KMS-11 (cell line): ENCODE results near the gene TAF11L6.
"Not testable (repeated sequence)": the region's sequence is repeated elsewhere in the genome, so short reads cannot be mapped to it uniquely, and the experiment has no call there.

Experiments
- H2AFZ ChIP-seq: fragments of 200-600 bp; sonication (generic); 2 replicates; pipeline ENCODE4 v1.6.1; 2016; ENCODE audit warnings: antibody characterized with exemption, mixed run types, low read depth
- H3K27ac ChIP-seq: fragments of 200-600 bp; sonication (generic); 2 replicates; pipeline ENCODE4 v1.6.1; 2016; ENCODE audit warnings: mild to moderate bottlenecking, mixed run types
- H3K27me3 ChIP-seq: fragments of 200-600 bp; sonication (generic); 2 replicates; pipeline ENCODE4 v1.6.1; 2017; ENCODE audit warnings: mild to moderate bottlenecking, low read depth, mixed run types, moderate library complexity; ENCODE audit not compliant: insufficient read depth
- H3K36me3 ChIP-seq: fragments of 200-600 bp; sonication (generic); 2 replicates; pipeline ENCODE4 v1.6.1; 2017; ENCODE audit warnings: mild to moderate bottlenecking, mixed run types; ENCODE audit not compliant: insufficient read depth
- H3K4me1 ChIP-seq: fragments of 200-600 bp; sonication (generic); 2 replicates; pipeline ENCODE4 v1.6.1; 2016; ENCODE audit warnings: mild to moderate bottlenecking, low read depth, mixed run types; ENCODE audit not compliant: poor library complexity, severe bottlenecking
- H3K4me2 ChIP-seq: fragments of 200-600 bp; sonication (generic); 2 replicates; pipeline ENCODE4 v1.7.0; 2016; ENCODE audit warnings: mild to moderate bottlenecking, mixed run types
- H3K4me3 ChIP-seq: fragments of 200-600 bp; sonication (generic); IDR thresholded peaks from 2 replicates; pipeline ENCODE4 v1.6.1; 2017; ENCODE audit warnings: low read depth, low read length, mixed read lengths; ENCODE audit not compliant: insufficient read depth
- H3K79me2 ChIP-seq: fragments of 200-600 bp; sonication (generic); 2 replicates; pipeline ENCODE4 v1.6.1; 2016; ENCODE audit warnings: low read depth, mixed run types; ENCODE audit not compliant: insufficient read depth
- H3K9ac ChIP-seq: fragments of 200-600 bp; sonication (generic); 2 replicates; pipeline ENCODE4 v1.6.1; 2016; ENCODE audit warnings: mild to moderate bottlenecking, mixed run types
- H4K20me1 ChIP-seq: fragments of 200-600 bp; sonication (generic); 2 replicates; pipeline ENCODE4 v1.6.1; 2016; ENCODE audit warnings: mild to moderate bottlenecking, mixed run types; ENCODE audit not compliant: insufficient read depth
- TF ChIP-seq, protein P1 (sequence below): fragments of 200-600 bp; sonication (generic); conservative IDR thresholded peaks from 2 replicates; pipeline ENCODE4 v1.6.1; 2017; ENCODE audit warnings: low read depth, mild to moderate bottlenecking, antibody characterized with exemption, low read length, moderate library complexity, mixed read lengths

Gene TAF11L6

DNA sequence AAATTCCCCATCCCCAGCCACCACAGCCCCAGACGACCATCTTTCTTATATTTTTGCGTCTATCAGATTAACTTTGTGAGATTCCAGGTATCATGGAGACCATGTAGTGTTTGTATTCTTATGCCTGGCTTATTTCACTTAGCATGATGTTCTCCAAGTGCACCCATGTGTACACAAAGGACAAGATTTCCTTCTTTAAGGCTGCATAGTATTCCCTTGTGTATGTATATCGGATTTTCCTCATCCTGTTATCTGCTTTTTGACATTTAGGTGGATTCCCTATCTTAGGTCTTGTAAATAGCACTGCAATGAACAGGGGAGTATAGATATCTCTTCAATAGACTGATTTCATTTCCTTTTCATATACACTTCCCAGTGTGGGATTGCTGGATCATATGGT, 35.7 kb upstream of the TAF11L6 start:
- Histone ChIP-seq H3K4me1 (no peaks in the 10 kb centered on the region), H3K79me2 (no peaks in the 10 kb centered on the region), H3K27me3 (no peaks in the 10 kb centered on the region), H3K4me2 (no peak overlapping the region), H3K4me3 (no peak overlapping the region), H4K20me1 (no peaks in the 10 kb centered on the region), H3K27ac (no peak overlapping the region), H2AFZ (no peak overlapping the region), H3K9ac (no peak overlapping the region), H3K36me3 (no peaks in the 10 kb centered on the region)
- TF ChIP-seq, protein P1, sequence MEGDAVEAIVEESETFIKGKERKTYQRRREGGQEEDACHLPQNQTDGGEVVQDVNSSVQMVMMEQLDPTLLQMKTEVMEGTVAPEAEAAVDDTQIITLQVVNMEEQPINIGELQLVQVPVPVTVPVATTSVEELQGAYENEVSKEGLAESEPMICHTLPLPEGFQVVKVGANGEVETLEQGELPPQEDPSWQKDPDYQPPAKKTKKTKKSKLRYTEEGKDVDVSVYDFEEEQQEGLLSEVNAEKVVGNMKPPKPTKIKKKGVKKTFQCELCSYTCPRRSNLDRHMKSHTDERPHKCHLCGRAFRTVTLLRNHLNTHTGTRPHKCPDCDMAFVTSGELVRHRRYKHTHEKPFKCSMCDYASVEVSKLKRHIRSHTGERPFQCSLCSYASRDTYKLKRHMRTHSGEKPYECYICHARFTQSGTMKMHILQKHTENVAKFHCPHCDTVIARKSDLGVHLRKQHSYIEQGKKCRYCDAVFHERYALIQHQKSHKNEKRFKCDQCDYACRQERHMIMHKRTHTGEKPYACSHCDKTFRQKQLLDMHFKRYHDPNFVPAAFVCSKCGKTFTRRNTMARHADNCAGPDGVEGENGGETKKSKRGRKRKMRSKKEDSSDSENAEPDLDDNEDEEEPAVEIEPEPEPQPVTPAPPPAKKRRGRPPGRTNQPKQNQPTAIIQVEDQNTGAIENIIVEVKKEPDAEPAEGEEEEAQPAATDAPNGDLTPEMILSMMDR: no peak

DNA sequence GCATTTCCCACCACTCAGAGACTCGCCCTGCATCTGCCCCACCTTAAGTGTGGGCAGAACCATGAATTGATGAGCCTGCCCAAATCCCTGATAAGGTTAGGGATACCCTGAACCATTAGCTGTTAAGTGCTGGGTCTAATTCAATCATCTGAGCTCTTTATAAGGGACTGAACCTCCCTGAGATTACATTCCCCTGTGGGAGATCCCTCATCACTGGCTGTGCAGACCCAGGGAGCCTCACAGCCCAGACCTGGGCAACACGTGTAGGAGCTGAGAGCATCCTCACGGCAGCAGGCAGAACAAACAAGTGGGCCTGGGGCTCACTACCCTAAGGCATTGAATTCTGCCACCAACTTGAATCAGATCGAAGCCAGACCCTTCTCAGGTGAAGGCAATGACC, 31.0 kb upstream of the TAF11L6 start:
- no peak overlapping the region for H2AFZ ChIP-seq
- H3K4me1 ChIP-seq: no peaks in the 10 kb centered on the region
- no peak overlapping the region for H3K4me3 ChIP-seq

DNA sequence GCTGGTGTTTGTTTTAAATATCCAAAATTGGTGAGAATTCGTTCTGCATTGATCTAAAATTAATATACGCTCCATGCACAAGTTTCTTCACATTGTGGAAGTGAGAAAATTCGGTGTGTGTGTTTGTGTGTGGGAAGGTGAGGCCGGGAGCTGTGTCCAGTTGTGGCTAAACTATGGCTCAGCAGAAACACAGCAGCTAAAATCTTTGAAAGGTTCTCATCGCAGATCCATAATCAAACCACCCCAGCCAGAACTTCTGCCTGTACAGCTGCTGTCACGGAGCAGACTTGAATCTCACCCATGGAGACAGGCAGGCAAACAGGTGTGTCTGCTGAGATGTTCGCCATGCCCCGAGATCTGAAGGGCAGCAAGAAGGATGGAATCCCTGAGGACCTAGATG, 30.5 kb upstream of the TAF11L6 start, which contains the start of gene TAF11L2:
TAF11L2 (plus strand) TSS at position 301 of the 400 bp plus-strand sequence.
- not testable (repeated sequence) for H3K4me2 ChIP-seq, H3K4me3 ChIP-seq, H2AFZ ChIP-seq, H3K27ac ChIP-seq, H3K36me3 ChIP-seq, H3K9ac ChIP-seq, H3K27me3 ChIP-seq, H3K4me1 ChIP-seq, H4K20me1 ChIP-seq, H3K79me2 ChIP-seq

More for the DNA sequence above, 31.0 kb upstream of the TAF11L6 start:
- H3K36me3 ChIP-seq: no peaks in the 10 kb centered on the region
- no peak overlapping the region for H3K4me2 ChIP-seq
- no peak overlapping the region for H3K27ac ChIP-seq
- H4K20me1 ChIP-seq: no peaks in the 10 kb centered on the region
- no peak overlapping the region for H3K9ac ChIP-seq
- no peaks in the 10 kb centered on the region for H3K79me2 ChIP-seq
- TF ChIP-seq, protein P1: no peak
- no peaks in the 10 kb centered on the region for H3K27me3 ChIP-seq

DNA sequence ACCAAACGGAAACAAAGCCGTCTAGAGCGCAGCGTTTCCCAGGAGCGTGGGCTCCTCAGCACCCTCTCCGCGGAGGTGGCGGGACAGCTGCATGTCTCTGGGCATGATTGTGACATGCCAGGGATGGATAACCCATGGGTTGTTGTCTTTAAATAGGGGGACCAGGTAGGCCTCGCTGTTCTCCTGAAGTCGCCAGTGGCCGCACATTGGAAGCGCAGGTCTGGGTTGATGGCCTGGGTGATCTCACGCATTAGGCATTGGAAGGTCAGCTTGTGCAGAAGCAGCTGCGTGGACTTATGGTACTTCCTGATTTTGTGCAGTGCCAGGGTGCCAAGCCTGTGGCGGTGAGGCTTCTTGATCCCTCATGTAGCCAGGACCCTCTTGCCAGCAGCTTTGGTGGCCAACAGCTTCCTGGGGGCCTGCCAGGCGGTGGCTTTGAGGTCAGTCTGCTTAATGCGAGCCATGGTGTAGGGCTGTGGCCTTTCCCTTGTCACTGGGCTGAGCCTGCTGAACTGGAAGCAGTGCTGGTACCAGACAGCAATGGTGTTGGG, 16.6 kb upstream of the TAF11L6 start:
- Histone ChIP-seq H2AFZ (no peak overlapping the region), H4K20me1 (no peaks in the 10 kb centered on the region), H3K4me2 (no peak overlapping the region), H3K9ac (no peak overlapping the region), H3K36me3 (no peaks in the 10 kb centered on the region), H3K27ac (no peak overlapping the region), H3K4me3 (no peak overlapping the region), H3K27me3 (no peaks in the 10 kb centered on the region), H3K79me2 (no peaks in the 10 kb centered on the region), H3K4me1 (no peaks in the 10 kb centered on the region)
- TF ChIP-seq, protein P1: no peak

DNA sequence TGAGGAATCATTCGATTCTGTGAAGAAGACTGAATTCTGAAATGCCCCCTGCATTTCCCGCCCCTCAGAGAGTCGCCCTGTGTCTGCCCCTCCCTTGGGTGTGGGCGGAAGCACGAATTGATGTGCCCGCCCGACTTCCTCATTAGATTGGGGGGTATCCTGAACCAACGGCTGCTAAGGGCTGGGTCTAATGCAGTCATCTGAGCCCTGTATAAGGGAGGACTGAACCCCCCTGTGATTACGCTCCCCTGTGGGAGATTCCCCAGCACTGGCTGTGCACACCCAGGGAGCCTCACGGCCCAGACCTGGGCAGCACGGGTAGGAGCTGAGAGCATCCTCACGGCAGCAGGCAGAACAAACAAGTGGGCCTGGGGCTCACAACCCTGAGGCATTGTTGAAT, 10.9 kb upstream of the TAF11L6 start:
- H2AFZ ChIP-seq, H3K79me2 ChIP-seq, H3K4me3 ChIP-seq, H3K27ac ChIP-seq, H3K9ac ChIP-seq, H4K20me1 ChIP-seq, H3K4me1 ChIP-seq, H3K4me2 ChIP-seq, H3K27me3 ChIP-seq, H3K36me3 ChIP-seq: not testable (repeated sequence)

DNA sequence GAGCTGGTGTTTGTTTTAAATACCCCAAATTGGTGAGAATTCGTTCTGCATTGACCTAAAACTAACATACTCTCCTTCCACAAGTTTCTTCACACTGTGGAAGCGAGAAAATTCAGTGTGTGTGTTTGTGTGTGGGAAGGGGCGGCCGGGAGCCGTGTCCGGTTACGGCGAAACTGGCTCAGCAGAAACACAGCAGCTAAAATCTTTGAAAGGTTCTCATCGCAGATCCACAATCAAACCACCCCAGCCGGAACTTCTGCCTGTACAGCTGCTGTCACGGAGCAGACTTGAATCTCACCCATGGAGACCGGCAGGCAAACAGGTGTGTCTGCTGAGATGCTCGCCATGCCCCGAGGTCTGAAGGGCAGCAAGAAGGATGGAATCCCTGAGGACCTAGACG, 10.4 kb upstream of the TAF11L6 start, which contains the start of gene TAF11L3:
TAF11L3 (plus strand) TSS at position 301 of the 400 bp plus-strand sequence.
- H3K36me3 ChIP-seq, H4K20me1 ChIP-seq, H3K79me2 ChIP-seq, H3K27ac ChIP-seq, H3K4me1 ChIP-seq, H3K4me2 ChIP-seq, H3K27me3 ChIP-seq, H3K4me3 ChIP-seq, H2AFZ ChIP-seq, H3K9ac ChIP-seq: not testable (repeated sequence)

DNA sequence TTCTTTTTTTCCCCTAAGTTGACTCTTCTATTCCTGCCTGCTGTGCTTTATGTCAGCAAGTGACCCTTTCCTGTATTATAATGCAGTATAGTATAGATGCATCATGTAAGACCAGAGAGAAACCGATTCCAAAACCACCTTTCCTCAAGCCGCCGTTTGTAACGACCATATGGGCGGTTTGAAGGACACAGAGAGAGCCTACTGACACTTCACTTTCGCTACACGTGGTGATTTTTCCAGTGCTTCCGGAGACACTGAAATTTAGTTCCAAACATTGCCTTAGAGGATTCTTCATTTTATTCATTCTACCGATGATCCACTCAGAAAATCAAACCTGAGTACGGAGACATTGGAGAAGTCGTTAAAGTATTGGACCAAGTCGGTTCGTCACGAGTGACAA, 9.0 kb upstream of the TAF11L6 start:
- H3K27ac ChIP-seq, H4K20me1 ChIP-seq, H3K4me3 ChIP-seq, H3K9ac ChIP-seq, H3K36me3 ChIP-seq, H2AFZ ChIP-seq, H3K79me2 ChIP-seq, H3K27me3 ChIP-seq, H3K4me1 ChIP-seq, H3K4me2 ChIP-seq: not testable (repeated sequence)

DNA sequence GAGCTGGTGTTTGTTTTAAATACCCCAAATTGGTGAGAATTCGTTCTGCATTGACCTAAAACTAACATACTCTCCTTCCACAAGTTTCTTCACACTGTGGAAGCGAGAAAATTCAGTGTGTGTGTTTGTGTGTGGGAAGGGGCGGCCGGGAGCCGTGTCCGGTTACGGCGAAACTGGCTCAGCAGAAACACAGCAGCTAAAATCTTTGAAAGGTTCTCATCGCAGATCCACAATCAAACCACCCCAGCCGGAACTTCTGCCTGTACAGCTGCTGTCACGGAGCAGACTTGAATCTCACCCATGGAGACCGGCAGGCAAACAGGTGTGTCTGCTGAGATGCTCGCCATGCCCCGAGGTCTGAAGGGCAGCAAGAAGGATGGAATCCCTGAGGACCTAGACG, 7.0 kb upstream of the TAF11L6 start, which contains the start of gene TAF11L4:
TAF11L4 (plus strand) TSS at position 301 of the 400 bp plus-strand sequence.
- not testable (repeated sequence) for H3K27me3 ChIP-seq, H3K36me3 ChIP-seq, H3K4me3 ChIP-seq, H3K27ac ChIP-seq, H3K4me1 ChIP-seq, H3K4me2 ChIP-seq, H2AFZ ChIP-seq, H3K9ac ChIP-seq, H4K20me1 ChIP-seq, H3K79me2 ChIP-seq
